ENCODE measurements around the gene IMPDH2.
"Not testable (repeated sequence)": the region's sequence is repeated elsewhere in the genome, so short reads cannot be mapped to it uniquely, and the experiment has no call there.

IMPDH2 gene

GRCh38 chr3:49021213-49021812 is 7.9 kb downstream of the IMPDH2 start:
- peak; percentile 99 for DNase-seq

GRCh38 chr3:49020330-49021212 is 8.6 kb downstream of the IMPDH2 start:
- DNase-seq = peak; percentile 52

GRCh38 chr3:49019941-49020329 is 9.3 kb downstream of the IMPDH2 start:
- no peak for DNase-seq

GRCh38 chr3:49018707-49019006 is 10.5 kb downstream of the IMPDH2 start:
- DNase-seq = no peak

GRCh38 chr3:49017971-49018706 is 11.1 kb downstream of the IMPDH2 start, which contains the start of gene DALRD3:
DALRD3 (minus strand) TSS chr3:49018580; CDS start chr3:49018564, 16 bp downstream.
- peak; percentile 89 for DNase-seq

GRCh38 chr3:49017229-49017970 is 11.8 kb downstream of the IMPDH2 start:
- DNase-seq = no peak

- no peak for DNase-seq
These were observed 12.6 kb downstream of the IMPDH2 start for GRCh38 chr3:49016414-49017228.

- DNase-seq = no peak
These were observed 13.4 kb downstream of the IMPDH2 start for GRCh38 chr3:49015765-49016164.

- no peak for DNase-seq
These were observed 14.1 kb downstream of the IMPDH2 start for GRCh38 chr3:49015072-49015471.

GRCh38 chr3:49013738-49014660 is 15.2 kb downstream of the IMPDH2 start:
- no peak for DNase-seq

- DNase-seq = no peak
These were observed 16.0 kb downstream of the IMPDH2 start for GRCh38 chr3:49013113-49013737.

GRCh38 chr3:49012441-49013017 is 16.7 kb downstream of the IMPDH2 start:
- no peak for DNase-seq

- DNase-seq = no peak
These were observed 19.8 kb downstream of the IMPDH2 start for GRCh38 chr3:49009396-49009795.

- DNase-seq = not testable (repeated sequence)
These were observed 20.6 kb downstream of the IMPDH2 start for GRCh38 chr3:49008627-49009026.

- no peak for DNase-seq
These were observed 21.2 kb downstream of the IMPDH2 start for GRCh38 chr3:49007771-49008528.

- DNase-seq = peak; percentile 98
These were observed 22.0 kb downstream of the IMPDH2 start, which contains the start of gene WDR6 for GRCh38 chr3:49007068-49007770. WDR6 (plus strand) TSS chr3:49007391; CDS start chr3:49007432, 41 bp downstream.

GRCh38 chr3:49006408-49007067 is 22.7 kb downstream of the IMPDH2 start:
- DNase-seq = no peak

GRCh38 chr3:49005998-49006397 is 23.2 kb downstream of the IMPDH2 start:
- DNase-seq = no peak
